ENCODE data around the gene H6PD.

DNA sequence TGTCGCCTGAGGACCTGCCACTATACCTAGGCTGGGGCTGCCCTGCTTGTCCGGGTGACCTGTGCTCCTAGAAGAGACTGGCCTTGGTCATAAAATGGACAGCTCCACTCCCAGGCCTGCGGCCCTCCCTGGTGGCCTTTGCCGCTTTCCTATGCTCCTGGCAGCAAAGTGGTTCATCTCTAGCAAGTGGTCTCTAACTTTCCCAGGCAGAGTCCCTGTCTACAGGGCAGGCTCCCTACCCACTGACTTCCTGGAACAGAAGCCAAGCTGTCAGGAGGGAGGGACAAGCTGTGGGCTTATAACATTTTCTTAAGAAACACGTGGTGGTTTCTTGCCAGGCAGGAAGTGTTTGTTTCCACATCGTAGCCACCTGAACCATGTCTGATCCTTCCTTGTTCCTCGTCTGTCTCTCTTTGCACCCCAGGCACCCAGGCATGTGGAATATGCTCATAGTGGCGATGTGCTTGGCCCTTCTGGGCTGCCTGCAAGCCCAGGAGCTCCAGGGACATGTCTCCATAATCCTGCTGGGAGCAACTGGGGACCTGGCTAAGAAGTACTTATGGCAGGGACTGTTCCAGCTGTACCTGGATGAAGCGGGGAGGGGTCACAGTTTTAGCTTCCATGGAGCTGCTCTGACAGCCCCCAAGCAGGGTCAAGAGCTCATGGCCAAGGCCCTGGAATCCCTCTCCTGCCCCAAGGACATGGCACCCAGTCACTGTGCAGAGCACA lies 10.1 kb downstream of the H6PD start:
- TF ChIP-seq, protein P1, sequence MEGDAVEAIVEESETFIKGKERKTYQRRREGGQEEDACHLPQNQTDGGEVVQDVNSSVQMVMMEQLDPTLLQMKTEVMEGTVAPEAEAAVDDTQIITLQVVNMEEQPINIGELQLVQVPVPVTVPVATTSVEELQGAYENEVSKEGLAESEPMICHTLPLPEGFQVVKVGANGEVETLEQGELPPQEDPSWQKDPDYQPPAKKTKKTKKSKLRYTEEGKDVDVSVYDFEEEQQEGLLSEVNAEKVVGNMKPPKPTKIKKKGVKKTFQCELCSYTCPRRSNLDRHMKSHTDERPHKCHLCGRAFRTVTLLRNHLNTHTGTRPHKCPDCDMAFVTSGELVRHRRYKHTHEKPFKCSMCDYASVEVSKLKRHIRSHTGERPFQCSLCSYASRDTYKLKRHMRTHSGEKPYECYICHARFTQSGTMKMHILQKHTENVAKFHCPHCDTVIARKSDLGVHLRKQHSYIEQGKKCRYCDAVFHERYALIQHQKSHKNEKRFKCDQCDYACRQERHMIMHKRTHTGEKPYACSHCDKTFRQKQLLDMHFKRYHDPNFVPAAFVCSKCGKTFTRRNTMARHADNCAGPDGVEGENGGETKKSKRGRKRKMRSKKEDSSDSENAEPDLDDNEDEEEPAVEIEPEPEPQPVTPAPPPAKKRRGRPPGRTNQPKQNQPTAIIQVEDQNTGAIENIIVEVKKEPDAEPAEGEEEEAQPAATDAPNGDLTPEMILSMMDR (IDR thresholded peaks at IDR 0.05; ENCODE audit: insufficient read depth, low read length): no peak
- TF ChIP-seq POLR2AphosphoS5 (IDR thresholded peaks at IDR 0.05; ENCODE audit: low read depth) (peak; percentile 66), REST (IDR thresholded peaks at IDR 0.05; ENCODE audit: insufficient replicate concordance, low read depth) (no peak), SPI1 (IDR thresholded peaks at IDR 0.05; ENCODE audit: borderline replicate concordance, low read depth) (peak; percentile 72; the same call in 1 of the 2 replicates), GABPA (IDR thresholded peaks at IDR 0.05; ENCODE audit: low read depth) (no peak)
